Liver (tissue), 3 donors: ENCODE results near the gene PPFIBP2.

Experiments
- HNF4G ChIP-seq: IDR thresholded peaks from 2 replicates; pipeline ENCODE4 v1.6.1; 2016; ENCODE audit warnings: antibody characterized with exemption
- JUND ChIP-seq, 2 donors: IDR thresholded peaks; 2 replicates each; pipeline ENCODE4 v1.6.1; 2016; ENCODE audit warnings: antibody characterized with exemption in 2 of 2
- RAD21 ChIP-seq, 2 donors: IDR thresholded peaks; 2 replicates each; pipeline ENCODE4 v1.6.1; 2016; ENCODE audit warnings: antibody characterized with exemption in 2 of 2, mild to moderate bottlenecking in 2 of 2
- SP1 ChIP-seq: IDR thresholded peaks from 2 replicates; pipeline ENCODE4 v1.6.1; 2018; ENCODE audit warnings: antibody characterized with exemption, mild to moderate bottlenecking
- YY1 ChIP-seq: IDR thresholded peaks from 2 replicates; pipeline ENCODE4 v1.6.1; 2016; ENCODE audit warnings: antibody characterized with exemption, mild to moderate bottlenecking
- TF ChIP-seq, protein P1 (sequence below): IDR thresholded peaks from 2 replicates; pipeline ENCODE4 v1.6.1; 2016; ENCODE audit warnings: antibody characterized with exemption
- TF ChIP-seq, protein P2 (sequence below): fragments of 150-350 bp; IDR thresholded peaks from 2 replicates; pipeline ENCODE4 v1.5.1; 2017; ENCODE audit warnings: improper control_type of control experiment, low read depth, low read length; ENCODE audit not compliant: missing input control
- TF ChIP-seq, protein P3 (sequence below): IDR thresholded peaks from 2 replicates; pipeline ENCODE4 v1.6.1; 2016; ENCODE audit warnings: antibody characterized with exemption
- TF ChIP-seq, protein P4 (sequence below): IDR thresholded peaks from 2 replicates; pipeline ENCODE4 v1.6.1; 2016; ENCODE audit warnings: antibody characterized with exemption
- TF ChIP-seq, protein P5 (sequence below): IDR thresholded peaks from 2 replicates; pipeline ENCODE4 v1.6.1; 2016; ENCODE audit warnings: antibody characterized with exemption, mild to moderate bottlenecking
- donor health status: healthy.
- donor health status: healthy.

DNA sequence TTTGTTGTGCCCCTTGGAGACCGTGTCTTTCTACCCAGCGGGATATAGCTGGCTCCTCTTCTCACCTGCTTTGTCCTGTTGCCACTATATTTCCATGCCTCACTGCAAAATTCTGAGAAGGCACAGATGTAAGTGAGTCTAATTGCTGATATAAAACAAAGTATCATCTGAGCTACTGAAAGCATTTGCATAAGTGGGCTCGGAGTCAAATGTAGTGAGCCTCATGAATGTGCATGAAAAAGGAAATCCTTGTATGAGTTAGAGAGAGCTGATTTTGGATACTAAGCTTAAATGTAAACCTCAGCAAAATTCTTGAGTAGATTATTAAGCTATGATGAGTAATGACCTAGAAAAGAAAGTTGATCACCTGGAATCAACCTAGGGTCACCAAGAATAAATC is 178.6 kb downstream of the PPFIBP2 start:
- TF ChIP-seq YY1 (no peak), RAD21 (IDR thresholded peaks at IDR 0.05) (no peak), JUND (IDR thresholded peaks at IDR 0.05) (no peak), SP1 (no peak), HNF4G (no peak)
- TF ChIP-seq, protein P1, sequence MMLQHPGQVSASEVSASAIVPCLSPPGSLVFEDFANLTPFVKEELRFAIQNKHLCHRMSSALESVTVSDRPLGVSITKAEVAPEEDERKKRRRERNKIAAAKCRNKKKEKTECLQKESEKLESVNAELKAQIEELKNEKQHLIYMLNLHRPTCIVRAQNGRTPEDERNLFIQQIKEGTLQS = no peak
- TF ChIP-seq, protein P2, sequence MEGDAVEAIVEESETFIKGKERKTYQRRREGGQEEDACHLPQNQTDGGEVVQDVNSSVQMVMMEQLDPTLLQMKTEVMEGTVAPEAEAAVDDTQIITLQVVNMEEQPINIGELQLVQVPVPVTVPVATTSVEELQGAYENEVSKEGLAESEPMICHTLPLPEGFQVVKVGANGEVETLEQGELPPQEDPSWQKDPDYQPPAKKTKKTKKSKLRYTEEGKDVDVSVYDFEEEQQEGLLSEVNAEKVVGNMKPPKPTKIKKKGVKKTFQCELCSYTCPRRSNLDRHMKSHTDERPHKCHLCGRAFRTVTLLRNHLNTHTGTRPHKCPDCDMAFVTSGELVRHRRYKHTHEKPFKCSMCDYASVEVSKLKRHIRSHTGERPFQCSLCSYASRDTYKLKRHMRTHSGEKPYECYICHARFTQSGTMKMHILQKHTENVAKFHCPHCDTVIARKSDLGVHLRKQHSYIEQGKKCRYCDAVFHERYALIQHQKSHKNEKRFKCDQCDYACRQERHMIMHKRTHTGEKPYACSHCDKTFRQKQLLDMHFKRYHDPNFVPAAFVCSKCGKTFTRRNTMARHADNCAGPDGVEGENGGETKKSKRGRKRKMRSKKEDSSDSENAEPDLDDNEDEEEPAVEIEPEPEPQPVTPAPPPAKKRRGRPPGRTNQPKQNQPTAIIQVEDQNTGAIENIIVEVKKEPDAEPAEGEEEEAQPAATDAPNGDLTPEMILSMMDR = no peak
- TF ChIP-seq, protein P3, sequence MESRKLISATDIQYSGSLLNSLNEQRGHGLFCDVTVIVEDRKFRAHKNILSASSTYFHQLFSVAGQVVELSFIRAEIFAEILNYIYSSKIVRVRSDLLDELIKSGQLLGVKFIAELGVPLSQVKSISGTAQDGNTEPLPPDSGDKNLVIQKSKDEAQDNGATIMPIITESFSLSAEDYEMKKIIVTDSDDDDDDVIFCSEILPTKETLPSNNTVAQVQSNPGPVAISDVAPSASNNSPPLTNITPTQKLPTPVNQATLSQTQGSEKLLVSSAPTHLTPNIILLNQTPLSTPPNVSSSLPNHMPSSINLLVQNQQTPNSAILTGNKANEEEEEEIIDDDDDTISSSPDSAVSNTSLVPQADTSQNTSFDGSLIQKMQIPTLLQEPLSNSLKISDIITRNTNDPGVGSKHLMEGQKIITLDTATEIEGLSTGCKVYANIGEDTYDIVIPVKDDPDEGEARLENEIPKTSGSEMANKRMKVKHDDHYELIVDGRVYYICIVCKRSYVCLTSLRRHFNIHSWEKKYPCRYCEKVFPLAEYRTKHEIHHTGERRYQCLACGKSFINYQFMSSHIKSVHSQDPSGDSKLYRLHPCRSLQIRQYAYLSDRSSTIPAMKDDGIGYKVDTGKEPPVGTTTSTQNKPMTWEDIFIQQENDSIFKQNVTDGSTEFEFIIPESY = no peak
- TF ChIP-seq, protein P4, sequence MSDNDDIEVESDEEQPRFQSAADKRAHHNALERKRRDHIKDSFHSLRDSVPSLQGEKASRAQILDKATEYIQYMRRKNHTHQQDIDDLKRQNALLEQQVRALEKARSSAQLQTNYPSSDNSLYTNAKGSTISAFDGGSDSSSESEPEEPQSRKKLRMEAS = no peak
- TF ChIP-seq, protein P5, sequence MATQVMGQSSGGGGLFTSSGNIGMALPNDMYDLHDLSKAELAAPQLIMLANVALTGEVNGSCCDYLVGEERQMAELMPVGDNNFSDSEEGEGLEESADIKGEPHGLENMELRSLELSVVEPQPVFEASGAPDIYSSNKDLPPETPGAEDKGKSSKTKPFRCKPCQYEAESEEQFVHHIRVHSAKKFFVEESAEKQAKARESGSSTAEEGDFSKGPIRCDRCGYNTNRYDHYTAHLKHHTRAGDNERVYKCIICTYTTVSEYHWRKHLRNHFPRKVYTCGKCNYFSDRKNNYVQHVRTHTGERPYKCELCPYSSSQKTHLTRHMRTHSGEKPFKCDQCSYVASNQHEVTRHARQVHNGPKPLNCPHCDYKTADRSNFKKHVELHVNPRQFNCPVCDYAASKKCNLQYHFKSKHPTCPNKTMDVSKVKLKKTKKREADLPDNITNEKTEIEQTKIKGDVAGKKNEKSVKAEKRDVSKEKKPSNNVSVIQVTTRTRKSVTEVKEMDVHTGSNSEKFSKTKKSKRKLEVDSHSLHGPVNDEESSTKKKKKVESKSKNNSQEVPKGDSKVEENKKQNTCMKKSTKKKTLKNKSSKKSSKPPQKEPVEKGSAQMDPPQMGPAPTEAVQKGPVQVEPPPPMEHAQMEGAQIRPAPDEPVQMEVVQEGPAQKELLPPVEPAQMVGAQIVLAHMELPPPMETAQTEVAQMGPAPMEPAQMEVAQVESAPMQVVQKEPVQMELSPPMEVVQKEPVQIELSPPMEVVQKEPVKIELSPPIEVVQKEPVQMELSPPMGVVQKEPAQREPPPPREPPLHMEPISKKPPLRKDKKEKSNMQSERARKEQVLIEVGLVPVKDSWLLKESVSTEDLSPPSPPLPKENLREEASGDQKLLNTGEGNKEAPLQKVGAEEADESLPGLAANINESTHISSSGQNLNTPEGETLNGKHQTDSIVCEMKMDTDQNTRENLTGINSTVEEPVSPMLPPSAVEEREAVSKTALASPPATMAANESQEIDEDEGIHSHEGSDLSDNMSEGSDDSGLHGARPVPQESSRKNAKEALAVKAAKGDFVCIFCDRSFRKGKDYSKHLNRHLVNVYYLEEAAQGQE = no peak
